ENCODE data around the gene WBP2.

GRCh38 chr17:75842411-75842810, 12.7 kb downstream of the WBP2 start:
- no peak for TF ChIP-seq CTCF (IDR thresholded peaks at IDR 0.05 in 4 of 5, conservative IDR thresholded peaks at IDR 0.05 in 1 of 5)
- no peak for TF ChIP-seq POLR2A (IDR thresholded peaks at IDR 0.05)
